Measurements from ENCODE around the gene FKBP8. TPM values are rescaled to one million over a fixed set of nuclear protein-coding genes. Genes with fewer than 3 reads are reported as not detected.
"Not testable (repeated sequence)": the region's sequence is repeated elsewhere in the genome, so short reads cannot be mapped to it uniquely, and the experiment has no call there.

The FKBP8 gene
- total RNA-seq, 1 donor from 2014 or later = 297 TPM

GRCh38 chr19:18559685-18560084 lies 16.3 kb upstream of the FKBP8 start:
- DNase-seq (ENCODE audit: extremely low read depth, low read depth, low spot score) = no peak

GRCh38 chr19:18558604-18559003 lies 15.2 kb upstream of the FKBP8 start:
- DNase-seq (ENCODE audit: extremely low read depth, low read depth, low spot score) = no peak

DNA sequence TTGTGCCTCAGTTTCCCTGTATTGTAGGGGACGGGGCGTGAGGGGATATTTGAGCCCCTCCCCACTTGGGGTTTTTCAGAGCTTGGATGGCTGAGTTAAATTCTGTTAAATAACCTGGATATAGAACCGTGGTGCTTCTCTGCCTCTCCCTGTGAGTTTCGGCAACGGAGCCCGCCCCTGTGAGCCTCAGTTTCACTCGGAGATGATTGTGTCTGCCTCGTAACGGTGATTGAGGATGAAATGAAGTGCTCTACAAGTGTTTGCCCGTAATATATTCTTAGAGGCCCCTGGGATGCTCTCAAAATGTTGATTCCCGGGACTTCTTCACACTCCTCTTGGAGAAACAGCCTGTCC lies 14.8 kb upstream of the FKBP8 start:
- no peak for DNase-seq (ENCODE audit: extremely low read depth, low read depth, low spot score)

DNA sequence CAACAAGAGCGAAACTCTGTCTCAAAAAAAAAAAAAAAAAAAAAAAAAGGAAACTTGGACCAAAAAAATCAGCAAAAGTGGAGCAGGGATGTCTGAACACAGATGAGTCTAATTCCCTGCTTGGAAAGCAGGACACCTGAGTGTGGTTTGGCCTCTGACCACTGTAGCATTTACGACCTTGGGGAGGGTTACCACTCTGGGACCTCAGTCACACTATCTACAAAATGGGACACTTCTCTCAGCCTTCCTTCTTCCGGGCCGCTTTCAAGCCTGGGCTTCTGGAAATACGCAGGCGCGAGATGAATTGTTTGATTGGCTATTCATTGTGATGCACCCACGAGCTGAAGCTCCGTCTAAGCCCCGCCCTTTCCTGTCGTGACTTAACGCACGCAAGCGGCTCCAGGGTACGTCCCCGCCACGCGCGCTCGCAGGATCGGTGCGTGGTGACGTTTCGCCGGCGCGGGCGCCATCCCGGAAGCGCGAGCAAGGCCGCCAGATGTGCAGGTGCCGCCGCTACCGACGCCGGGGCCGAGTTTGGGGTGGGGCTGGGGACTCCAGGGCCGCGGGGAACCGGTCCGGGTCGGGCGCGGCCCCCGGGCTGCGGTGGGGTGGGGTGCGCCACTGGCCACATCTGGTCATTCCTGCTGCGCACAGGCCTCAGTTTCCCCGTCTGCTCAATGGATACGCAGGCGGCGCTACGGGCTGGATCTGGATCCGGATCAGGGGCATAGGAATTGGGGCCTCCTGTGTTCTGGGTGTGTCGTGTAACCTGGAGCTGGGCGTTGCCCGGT lies 14.2 kb upstream of the FKBP8 start, which contains the start of gene KXD1:
Gene KXD1 (plus strand): TSS at position 460 of the 791 bp plus-strand sequence. CDS start 4,187 bp downstream, outside the sequence.
- peak; percentile 98 for DNase-seq (ENCODE audit: extremely low read depth, low read depth, low spot score)

DNA sequence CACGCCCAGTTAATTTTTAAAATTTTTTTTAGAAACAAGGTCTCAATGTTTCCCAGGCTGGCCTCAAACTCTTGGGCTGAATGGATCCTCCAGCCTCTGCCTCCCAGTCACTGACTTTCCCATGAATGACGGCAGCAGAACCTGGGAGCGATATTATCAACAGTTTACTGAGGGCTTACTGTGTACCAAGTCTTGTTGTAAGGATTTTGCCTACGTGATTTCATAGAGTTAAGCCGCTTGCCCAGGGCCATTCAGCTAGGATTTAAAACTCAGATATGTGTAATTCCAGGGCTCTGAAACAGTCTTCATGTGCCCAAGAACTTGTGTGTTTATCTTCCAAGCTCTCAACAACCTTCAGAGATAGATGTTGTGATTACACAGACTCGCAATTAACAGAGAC lies 8.3 kb upstream of the FKBP8 start:
- no peak for DNase-seq (ENCODE audit: extremely low read depth, low read depth, low spot score)

DNA sequence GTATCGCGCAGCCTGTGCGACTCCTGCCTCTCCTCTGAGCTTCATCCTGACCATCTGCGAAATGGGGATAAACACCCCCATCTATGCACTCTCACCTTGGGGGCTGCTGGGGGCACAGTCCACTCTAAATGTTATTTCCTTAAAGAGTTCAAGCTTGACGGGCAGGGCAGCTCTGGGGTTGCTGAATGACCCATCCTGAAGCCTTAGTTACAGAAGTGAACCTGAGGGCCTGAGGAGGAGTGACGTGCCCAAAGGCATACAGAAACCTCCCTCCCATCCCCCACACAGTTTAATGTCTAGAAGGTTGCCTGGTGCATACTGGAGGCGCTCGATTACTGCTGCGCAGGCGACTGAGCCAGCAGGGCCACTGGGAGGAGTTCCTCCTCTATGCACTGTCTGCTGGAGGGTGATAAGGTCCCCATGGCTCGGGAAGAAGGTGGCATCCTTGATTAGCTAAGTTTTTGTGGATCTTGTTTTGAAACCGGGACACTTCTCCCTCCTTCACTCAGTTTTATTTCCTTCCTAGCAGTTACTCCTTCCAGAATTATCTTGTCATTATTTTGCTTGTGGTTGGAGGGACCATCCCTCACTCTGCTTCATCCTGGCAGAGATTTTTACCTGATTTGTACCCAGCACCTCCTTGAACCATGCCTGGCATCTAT lies 572 bp upstream of the FKBP8 start:
- DNase-seq (ENCODE audit: extremely low read depth, low read depth, low spot score) = no peak

- no peak for DNase-seq (ENCODE audit: extremely low read depth, low read depth, low spot score)
Measured at GRCh38 chr19:18541992-18542940, 1.1 kb downstream of the FKBP8 start.

- no peak for DNase-seq (ENCODE audit: extremely low read depth, low read depth, low spot score)
Measured at GRCh38 chr19:18541258-18541991, 1.9 kb downstream of the FKBP8 start.

DNA sequence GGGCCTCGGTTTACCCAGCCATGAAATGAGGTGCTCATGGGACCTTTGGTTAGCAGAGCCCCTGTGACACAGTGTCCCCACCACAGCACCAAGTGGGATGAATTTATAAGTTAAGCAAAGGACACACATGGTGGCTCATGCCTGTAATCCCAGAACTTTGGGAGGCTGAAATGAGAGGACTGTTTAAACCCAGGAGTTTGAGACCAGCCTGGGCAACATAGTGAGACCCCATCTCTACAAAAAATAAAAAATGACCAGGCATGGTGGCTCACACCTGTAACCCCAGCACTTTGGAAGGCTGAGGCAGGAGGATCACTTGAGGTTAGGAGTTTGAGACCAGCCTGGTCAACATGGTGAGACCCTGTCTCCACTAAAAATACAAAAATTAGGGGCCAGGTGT lies 3.2 kb downstream of the FKBP8 start:
- not testable (repeated sequence) for DNase-seq (ENCODE audit: extremely low read depth, low read depth, low spot score)

GRCh38 chr19:18539372-18539771 lies 4.0 kb downstream of the FKBP8 start:
- DNase-seq (ENCODE audit: extremely low read depth, low read depth, low spot score) = no peak

GRCh38 chr19:18538115-18538514 lies 5.3 kb downstream of the FKBP8 start:
- DNase-seq (ENCODE audit: extremely low read depth, low read depth, low spot score) = no peak

- DNase-seq (ENCODE audit: extremely low read depth, low read depth, low spot score) = no peak
Measured at GRCh38 chr19:18537431-18537830, 5.9 kb downstream of the FKBP8 start.

- no peak for DNase-seq (ENCODE audit: extremely low read depth, low read depth, low spot score)
Measured at GRCh38 chr19:18536475-18536874, 6.9 kb downstream of the FKBP8 start.

GRCh38 chr19:18533058-18533457 lies 10.3 kb downstream of the FKBP8 start:
- DNase-seq (ENCODE audit: extremely low read depth, low read depth, low spot score) = no peak

DNA sequence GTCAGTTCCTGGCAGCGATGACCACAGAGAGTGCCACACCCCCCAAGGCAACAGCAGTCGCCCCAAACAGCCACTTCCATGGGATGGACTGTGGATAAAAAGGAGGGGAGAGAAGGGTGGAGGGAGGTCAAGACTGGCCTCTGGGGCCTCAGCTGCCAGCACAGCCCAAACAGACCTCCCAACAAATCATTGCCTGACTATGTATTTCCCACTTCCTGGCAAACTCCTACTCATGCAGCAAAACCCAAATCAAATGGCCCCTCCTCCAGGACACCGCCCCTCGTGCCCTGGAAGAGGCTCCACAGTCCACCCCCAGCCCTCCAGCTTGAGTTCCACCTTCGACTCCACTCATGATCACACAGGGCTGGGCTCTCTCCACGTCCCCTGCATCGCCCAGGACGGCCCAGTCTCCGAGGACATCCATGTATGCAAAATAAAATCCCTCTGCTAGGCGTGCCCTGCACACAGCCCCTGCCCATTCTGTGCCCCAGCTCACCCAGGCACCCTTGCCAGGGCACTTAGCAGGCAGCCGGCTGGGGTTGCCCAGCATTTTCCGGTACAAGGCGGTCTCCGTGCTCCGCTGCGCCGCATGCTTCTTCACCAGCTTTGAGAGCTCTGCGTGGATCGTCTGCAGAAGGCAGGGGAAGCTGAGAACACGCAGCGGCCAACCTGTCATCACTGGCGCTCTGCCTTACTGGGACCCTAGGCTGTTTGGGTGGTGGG lies 11.0 kb downstream of the FKBP8 start:
- no peak for DNase-seq (ENCODE audit: extremely low read depth, low read depth, low spot score)

GRCh38 chr19:18531485-18531884 lies 11.9 kb downstream of the FKBP8 start:
- DNase-seq (ENCODE audit: extremely low read depth, low read depth, low spot score) = no peak

DNA sequence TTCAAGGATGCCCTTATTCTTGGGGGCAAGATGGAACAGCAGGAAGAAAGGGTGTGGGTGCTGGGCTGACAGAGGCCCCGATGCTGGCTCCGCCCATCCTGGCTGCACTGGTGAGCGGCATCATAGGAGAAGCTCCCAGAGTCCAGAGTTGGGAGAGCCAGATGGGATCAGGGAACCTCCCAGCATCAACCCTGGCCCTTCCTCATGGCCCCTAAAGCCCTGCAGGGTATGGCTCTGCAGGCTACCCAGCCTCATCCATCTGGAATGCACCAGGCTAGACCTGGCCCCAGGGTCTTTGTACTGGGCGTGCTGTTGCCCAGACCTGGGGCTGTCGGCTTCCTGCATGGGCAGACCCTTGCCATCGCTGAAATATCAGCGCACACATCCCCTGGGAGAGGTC lies 13.6 kb downstream of the FKBP8 start:
- no peak for DNase-seq (ENCODE audit: extremely low read depth, low read depth, low spot score)

- no peak for DNase-seq (ENCODE audit: extremely low read depth, low read depth, low spot score)
Measured at GRCh38 chr19:18526316-18526715, 17.1 kb downstream of the FKBP8 start.

GRCh38 chr19:18523841-18524240 lies 19.5 kb downstream of the FKBP8 start:
- DNase-seq (ENCODE audit: extremely low read depth, low read depth, low spot score) = no peak
